ENCODE measurements around the gene GFM2. TPM values are rescaled to one million over a fixed set of nuclear protein-coding genes. Genes with fewer than 3 reads are reported as not detected.

The GFM2 gene
- total RNA-seq, 1 donor from 2014 or later: 35.6 TPM

GRCh38 chr5:74722271-74722670 lies 44.6 kb downstream of the GFM2 start:
- no peak for TF ChIP-seq CTCF (IDR thresholded peaks at IDR 0.05; ENCODE audit: unreplicated experiment)
- Mint-ChIP-seq H3K4me1 (ENCODE audit: low read depth) (no peaks in the 10 kb centered on the region), H3K27ac (no peak overlapping the region), H3K9me3 (ENCODE audit: low read depth) (no peaks in the 10 kb centered on the region), H3K36me3 (ENCODE audit: insufficient read depth) (peaks cover 24% of the 10 kb centered on the region), H3K4me3 (ENCODE audit: low read depth) (no peak overlapping the region), H3K27me3 (no peaks in the 10 kb centered on the region)
- no peak for DNase-seq (ENCODE audit: low spot score, unreplicated experiment)

GRCh38 chr5:74717596-74717995 lies 49.3 kb downstream of the GFM2 start:
- no peaks in the 10 kb centered on the region for H3K9me3 Mint-ChIP-seq (ENCODE audit: low read depth)
- no peak overlapping the region for H3K27ac Mint-ChIP-seq
- TF ChIP-seq CTCF (IDR thresholded peaks at IDR 0.05; ENCODE audit: unreplicated experiment): no peak
- DNase-seq (ENCODE audit: low spot score, unreplicated experiment): no peak
- H3K4me3 Mint-ChIP-seq (ENCODE audit: low read depth): no peak overlapping the region
- H3K27me3 Mint-ChIP-seq: no peaks in the 10 kb centered on the region
- H3K36me3 Mint-ChIP-seq (ENCODE audit: insufficient read depth): peaks cover 11% of the 10 kb centered on the region
- H3K4me1 Mint-ChIP-seq (ENCODE audit: low read depth): no peaks in the 10 kb centered on the region

GRCh38 chr5:74693191-74693590 lies 73.7 kb downstream of the GFM2 start:
- Mint-ChIP-seq H3K4me3 (ENCODE audit: low read depth) (no peak overlapping the region), H3K4me1 (ENCODE audit: low read depth) (no peaks in the 10 kb centered on the region), H3K27ac (no peak overlapping the region), H3K9me3 (ENCODE audit: low read depth) (no peaks in the 10 kb centered on the region), H3K27me3 (no peaks in the 10 kb centered on the region), H3K36me3 (ENCODE audit: insufficient read depth) (peaks cover 7% of the 10 kb centered on the region)
- TF ChIP-seq CTCF (IDR thresholded peaks at IDR 0.05; ENCODE audit: unreplicated experiment): no peak
- DNase-seq (ENCODE audit: low spot score, unreplicated experiment): no peak

- Mint-ChIP-seq H3K36me3 (ENCODE audit: insufficient read depth) (peaks cover 5% of the 10 kb centered on the region), H3K27ac (no peak overlapping the region), H3K4me1 (ENCODE audit: low read depth) (peaks cover 12% of the 10 kb centered on the region), H3K27me3 (peaks cover 9% of the 10 kb centered on the region), H3K9me3 (ENCODE audit: low read depth) (no peaks in the 10 kb centered on the region), H3K4me3 (ENCODE audit: low read depth) (no peak overlapping the region)
- no peak for TF ChIP-seq CTCF (IDR thresholded peaks at IDR 0.05; ENCODE audit: unreplicated experiment)
- no peak for DNase-seq (ENCODE audit: low spot score, unreplicated experiment)
Measured at GRCh38 chr5:74686962-74687751, 79.8 kb downstream of the GFM2 start.

- peak overlapping the region; percentile 3 for H3K27ac Mint-ChIP-seq
- peak overlapping the region; percentile 67 for H3K4me3 Mint-ChIP-seq (ENCODE audit: low read depth)
- H3K27me3 Mint-ChIP-seq: peaks cover 14% of the 10 kb centered on the region
Measured at GRCh38 chr5:74685979-74686631, 80.8 kb downstream of the GFM2 start.

More at GRCh38 chr5:74685979-74686631, 80.8 kb downstream of the GFM2 start:
- no peak for TF ChIP-seq CTCF (IDR thresholded peaks at IDR 0.05; ENCODE audit: unreplicated experiment)
- Mint-ChIP-seq H3K36me3 (ENCODE audit: insufficient read depth) (peaks cover 5% of the 10 kb centered on the region), H3K4me1 (ENCODE audit: low read depth) (peaks cover 12% of the 10 kb centered on the region), H3K9me3 (ENCODE audit: low read depth) (no peaks in the 10 kb centered on the region)
- no peak for DNase-seq (ENCODE audit: low spot score, unreplicated experiment)

Measured in progenitor cell of endocrine pancreas (in vitro differentiated cells).